ENCODE data around the gene SH3TC1. TPM values are rescaled to one million over a fixed set of nuclear protein-coding genes. Genes with fewer than 3 reads are reported as not detected.

SH3TC1 gene
- total RNA-seq, 1 donor from 2014 or later: 82.8 TPM

DNA sequence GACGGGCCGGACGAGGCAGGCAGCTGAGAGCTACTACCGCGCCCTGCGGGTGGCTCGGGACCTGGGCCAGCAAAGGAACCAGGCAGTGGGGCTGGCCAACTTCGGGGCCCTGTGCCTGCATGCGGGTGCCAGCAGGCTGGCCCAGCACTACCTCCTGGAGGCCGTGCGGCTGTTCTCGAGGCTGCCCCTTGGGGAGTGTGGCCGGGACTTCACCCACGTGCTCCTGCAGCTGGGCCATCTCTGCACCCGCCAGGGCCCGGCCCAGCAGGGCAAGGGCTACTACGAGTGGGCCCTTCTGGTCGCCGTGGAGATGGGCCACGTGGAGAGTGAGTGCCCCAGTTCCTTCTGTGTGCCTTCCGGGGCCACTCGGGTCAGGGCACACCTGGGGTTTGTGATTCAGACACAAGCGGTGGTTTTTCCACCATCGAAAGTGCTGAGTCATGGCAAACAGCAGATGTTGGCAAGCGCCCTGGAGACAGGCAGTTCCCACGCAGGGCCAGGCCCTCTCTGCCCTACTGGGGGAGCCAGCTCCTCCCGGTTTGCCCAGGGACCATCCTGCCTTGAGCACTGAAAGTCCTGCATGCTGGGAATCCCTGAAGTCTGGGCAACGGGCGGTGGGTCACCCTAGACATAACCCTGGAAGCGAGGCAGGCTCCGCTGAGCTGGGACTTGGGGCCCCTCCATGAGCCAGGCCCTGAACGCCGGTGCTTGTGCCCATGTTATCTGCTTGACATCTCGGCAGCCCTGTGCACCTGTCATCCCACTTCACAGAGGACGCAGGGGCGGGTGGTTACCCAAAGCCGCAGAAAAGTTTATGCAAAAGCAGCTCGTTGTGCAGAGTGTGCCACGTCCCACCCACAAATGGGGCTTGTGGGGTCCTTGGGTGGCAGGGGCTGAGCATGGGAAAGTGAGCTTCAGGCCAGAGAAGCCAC is 29.5 kb downstream of the SH3TC1 start:
- peak; percentile 95 to 98 for DNase-seq (ENCODE audit: low read depth in 2 of 2)

DNA sequence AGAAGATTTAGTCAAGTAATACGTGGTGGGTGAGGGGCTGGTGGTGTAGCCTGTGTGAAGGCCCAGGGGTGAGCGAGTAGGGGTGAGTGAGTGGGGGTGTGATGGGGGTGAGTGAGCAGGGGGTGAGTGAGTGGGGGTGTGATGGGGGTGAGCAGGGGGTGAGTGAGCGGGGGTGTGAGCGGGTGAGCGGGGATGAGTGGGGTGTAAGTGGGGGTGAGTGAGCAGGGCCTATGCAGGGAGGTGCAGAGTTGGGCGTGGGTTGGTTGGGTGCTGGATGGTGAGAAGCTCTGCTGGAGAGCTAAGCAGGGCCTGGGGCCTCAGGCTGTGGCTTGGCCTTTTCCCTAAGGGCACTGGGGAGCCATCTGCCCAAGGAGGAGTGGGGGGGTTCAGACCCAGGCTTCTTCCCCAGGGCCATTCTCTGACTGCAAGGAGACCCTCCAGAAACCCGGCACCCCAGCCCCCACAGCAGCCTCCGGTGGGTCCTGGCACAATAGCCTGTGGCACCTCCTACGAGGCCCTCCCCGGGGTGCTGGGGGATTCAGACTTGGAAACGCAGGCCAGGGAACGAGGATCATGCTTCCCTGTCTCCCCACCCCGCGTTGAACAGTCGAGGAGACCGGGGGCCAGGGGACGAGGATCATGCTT is 30.4 kb downstream of the SH3TC1 start:
- DNase-seq (ENCODE audit: low read depth in 2 of 2): no peak

DNA sequence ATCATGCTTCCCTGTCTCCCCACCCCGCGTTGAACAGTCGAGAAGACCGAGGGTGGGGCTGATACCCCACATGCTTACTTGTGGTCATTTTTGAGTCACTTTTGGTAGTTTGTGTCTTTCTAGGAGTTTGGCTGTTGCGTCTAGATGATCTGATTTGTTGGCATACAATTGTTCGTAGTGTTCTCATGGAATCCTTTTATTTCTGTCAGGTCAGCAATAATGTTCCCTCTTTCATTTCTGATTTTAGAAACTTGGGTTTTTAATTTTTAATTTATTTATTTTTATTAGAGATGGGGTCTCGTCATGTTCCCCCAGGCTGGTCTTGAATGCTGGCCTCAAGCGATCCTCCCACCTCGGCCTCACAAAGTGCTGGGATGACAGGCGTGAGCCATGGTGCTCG is 30.9 kb downstream of the SH3TC1 start:
- no peak for DNase-seq (ENCODE audit: low read depth in 2 of 2)

DNA sequence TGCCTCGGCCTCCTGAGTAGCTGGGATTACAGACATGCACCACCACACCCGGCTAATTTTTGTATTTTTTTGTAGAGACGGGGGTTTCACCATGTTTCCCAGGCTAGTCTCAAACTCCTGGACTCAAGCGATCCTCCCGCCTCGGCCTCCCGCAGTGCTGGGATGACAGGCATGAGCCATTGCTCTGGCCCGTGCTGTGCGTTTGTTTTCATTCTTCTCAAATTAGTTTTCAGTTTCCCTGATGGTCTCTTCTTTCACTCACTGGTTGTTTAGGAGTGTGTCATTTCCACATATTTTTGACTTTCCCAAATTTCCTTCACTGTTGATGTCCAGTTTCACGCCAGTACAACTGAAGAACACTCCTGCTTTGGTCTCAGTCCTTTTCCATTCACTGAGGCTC is 31.8 kb downstream of the SH3TC1 start:
- no peak for DNase-seq (ENCODE audit: low read depth in 2 of 2)

DNA sequence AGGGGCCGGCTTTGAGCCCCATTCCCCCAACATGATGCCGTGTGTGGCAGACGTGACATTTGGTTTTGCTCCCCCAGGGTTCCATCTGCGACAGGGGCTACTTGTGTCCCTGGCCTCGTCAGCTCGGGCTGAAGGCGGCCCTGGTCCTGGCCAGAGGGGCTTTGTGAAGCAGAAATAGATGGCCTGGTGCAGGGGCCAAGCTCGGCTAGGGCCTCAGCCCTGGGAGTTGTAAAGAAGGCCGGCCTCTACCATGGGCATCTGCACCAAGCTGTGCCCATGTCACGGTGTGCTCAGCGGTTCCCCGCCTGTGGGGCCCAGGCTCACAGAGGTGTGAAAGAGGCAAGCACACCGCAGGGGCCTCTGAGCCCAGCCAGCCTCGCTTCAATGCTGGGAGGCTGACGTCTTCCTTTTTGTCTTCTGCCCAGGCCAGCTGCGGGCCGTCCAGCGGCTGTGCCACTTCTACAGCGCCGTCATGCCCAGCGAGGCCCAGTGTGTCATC is 32.5 kb downstream of the SH3TC1 start:
- DNase-seq (ENCODE audit: low read depth in 2 of 2): no peak

DNA sequence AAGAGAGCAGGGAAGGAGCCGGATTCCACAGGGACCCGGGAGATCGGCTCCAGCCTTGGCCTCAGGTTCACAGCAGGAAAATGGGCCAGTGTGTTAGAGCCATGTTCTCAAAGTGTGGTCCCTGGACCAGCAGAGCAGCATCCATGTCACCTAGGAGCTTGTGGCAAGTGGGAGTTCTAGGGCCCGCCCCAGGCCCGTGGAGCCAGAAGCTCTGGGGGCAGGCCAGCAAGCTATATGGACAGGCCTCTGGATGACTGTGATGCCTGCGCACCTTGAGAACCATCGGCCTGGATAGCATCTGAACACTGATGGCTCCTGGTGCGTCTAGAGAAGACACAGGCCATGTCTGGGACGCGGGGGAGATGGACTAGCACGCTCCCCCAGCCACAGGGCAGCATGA is 33.7 kb downstream of the SH3TC1 start:
- DNase-seq (ENCODE audit: low read depth in 2 of 2): no peak

DNA sequence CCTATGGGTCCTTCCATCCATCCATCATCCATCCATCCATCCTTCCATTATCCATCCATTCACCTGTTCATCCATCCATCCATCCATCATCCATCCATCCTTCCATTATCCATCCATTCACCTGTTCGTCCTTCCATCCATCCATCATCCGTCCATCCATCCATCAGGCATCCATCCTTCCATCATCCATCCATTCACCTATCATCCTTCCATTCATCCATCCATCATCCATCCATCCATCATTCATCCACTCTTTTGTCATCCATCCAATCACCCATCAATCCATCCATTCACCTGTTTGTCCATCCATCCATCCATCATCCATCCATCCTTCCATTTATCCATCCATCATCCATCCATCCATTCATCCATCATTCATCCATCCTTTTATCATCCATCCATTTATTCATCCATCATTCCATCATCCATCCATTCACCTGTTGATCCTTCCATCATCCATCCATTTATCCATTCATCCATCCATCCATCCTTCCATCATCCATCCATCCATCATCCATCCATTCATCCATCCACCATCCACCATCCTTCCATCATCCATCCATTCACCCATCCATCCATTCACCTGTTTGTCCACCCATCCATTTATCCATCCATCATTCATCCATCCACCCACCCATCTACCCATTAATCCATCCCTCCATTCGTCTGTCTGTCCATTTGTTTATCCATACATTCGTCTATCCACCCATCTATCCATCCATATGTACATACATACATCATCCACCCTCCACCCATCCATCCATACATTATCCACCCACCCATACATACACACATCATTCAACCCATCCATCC is 34.8 kb downstream of the SH3TC1 start:
- DNase-seq (ENCODE audit: low read depth in 2 of 2): no peak

DNA sequence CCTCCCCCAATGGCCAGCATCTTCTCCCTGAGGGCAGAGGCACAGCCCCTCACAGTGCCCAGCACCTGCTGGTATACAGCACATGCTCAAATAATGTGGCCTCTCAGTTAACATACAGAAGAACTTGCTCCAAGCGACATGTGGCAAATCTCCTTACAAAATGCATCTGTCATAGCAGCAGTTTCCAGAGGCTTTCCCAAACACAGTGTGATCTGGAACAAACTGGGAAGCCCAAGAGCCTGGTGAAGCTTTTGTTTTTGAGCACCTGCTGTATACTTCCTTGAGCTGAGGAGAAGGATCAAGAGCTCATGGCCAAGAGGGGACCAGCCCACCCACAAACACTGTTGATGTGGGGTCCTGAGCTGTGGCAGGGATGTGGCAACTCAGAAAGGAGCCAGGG is 35.6 kb downstream of the SH3TC1 start:
- no peak for DNase-seq (ENCODE audit: low read depth in 2 of 2)

DNA sequence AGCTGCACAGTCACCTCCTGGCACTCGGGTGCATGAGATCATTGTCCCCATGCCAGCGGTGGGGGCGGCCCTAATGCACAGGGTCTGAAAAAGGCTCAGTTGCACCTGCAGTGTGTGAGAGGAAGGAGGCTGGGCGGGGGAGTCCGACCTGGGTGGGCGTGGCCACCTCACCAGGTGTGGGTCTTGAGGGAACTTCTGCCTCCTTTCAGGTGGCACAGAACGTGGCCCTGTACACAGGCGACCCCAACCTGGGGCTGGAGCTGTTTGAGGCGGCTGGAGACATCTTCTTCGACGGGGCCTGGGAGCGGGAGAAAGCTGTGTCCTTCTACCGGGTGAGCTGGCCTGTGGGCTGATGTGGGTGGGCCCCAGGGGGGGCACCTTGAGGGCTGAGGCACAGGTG is 36.1 kb downstream of the SH3TC1 start:
- no peak for DNase-seq (ENCODE audit: low read depth in 2 of 2)

DNA sequence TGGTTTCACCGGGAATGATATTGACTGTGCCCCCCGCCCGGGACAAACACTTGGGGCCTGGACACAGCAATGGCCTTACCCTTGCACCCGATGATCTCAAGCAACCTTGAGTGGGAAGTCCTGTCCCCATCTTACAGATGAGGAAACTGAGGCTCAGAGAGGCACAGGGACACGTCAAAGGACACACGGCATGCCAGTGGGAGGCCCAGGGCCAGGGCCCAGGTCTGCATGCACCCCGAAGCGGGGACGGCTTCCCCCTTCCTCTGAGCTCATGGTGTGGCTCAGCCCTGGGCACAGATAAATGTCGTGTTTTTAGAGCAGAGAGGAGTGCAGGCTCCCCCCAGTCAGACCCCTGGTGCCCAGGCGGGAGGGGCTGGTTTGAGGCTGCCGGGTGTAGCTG is 36.6 kb downstream of the SH3TC1 start:
- DNase-seq (ENCODE audit: low read depth in 2 of 2): no peak

DNA sequence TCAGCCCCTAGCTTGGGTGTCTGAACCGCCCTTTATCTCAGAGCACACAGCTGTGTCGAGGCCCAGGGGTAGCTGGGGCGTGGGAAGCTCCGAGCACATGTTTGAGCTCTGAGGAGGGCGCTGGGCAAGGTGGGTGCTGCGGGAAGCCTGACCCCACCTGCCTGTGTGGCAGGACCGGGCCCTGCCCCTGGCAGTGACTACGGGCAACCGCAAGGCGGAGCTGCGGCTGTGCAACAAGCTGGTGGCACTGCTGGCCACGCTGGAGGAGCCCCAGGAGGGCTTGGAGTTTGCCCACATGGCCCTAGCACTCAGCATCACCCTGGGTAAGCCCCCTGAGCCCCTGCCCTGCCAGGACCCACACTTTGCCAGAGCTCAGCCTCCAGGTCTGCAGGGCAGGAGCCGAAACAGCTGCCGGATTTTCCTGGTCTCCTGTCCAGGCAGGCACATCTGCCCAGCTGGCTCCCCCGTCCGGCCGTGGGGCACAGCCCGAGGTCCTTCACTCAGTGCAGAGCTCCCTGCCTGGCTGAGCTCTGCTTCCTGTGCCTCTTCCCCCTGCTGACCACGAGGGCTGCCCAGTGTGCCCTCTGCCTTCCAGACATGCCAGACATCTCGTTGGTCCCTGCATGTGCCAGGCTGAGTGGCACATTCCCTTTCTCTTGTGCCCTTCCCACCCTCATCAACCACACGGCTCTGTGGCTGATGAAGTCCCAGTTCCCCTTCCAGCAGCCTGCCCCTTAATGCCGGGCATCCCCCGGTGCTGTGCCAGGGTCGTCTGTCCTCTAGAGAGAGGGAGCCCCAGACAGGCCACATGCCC is 37.2 kb downstream of the SH3TC1 start:
- no peak for DNase-seq (ENCODE audit: low read depth in 2 of 2)

DNA sequence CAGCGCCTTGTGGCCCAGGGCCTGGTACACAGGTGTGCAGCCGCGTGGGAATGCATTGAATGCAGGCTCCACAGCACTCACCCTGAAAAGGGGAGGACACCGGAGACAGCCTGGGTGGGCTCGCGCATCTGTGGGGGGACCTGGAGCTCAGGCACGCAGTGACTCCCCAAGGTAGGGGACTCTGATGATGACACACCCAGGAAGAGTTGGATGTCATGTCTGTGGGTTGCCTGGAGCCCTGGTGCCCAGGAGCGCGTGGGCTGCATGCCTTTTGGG is 37.8 kb downstream of the SH3TC1 start:
- no peak for DNase-seq (ENCODE audit: low read depth in 2 of 2)

DNA sequence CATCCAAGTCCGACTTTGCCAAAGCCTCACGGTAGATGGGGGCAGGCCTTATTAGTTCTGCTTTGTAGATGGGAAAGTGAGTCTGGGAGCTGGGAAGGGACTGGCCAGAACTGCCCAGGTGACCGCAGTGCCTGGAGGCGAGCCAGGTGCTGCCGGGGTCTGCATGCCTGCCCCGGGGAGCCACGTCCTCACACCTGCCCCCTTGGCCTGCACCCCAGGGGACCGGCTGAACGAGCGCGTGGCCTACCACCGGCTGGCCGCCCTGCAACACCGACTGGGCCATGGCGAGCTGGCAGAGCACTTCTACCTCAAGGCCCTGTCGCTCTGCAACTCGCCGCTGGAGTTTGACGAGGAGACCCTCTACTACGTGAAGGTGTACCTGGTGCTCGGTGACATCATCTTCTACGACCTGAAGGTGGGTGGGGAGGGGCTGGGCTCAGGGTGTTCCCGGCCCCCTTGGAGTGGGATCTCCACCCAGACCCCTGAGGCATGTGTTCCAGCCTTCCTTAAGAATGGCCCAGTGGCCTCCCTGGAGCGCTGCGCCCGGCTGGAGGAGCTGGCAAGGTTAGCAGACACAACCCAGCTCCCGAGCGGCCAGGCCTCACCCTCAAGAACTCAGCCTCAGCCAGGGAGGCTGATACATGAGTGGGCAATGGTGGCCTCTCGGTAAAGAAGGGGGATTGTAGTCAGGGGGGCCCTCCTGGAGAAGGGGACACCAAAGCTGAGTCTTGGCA is 38.3 kb downstream of the SH3TC1 start:
- no peak for DNase-seq (ENCODE audit: low read depth in 2 of 2)

DNA sequence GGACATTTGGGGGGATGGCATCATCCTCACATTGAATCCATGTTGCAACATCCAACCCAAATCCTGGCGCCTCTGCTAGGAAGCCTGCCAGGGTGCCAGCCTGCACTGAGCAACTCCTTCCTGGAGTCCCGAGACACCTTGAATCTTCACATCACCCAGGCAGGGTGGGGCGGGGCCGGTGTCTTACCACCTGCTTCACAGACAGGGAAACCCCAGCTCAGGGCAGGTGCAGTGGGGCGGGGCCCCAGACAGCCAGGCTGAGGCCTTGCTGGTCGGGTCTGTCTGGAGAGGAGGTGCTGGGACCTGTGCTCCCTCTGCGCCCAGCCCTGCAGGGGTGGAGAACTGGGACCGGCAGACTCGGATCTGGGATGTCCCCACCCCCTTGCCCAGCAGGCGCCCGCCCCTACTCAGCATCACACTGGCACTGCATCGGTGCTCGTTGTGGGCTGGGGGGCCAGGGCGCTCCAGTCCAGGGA is 39.0 kb downstream of the SH3TC1 start:
- DNase-seq (ENCODE audit: low read depth in 2 of 2): no peak

DNA sequence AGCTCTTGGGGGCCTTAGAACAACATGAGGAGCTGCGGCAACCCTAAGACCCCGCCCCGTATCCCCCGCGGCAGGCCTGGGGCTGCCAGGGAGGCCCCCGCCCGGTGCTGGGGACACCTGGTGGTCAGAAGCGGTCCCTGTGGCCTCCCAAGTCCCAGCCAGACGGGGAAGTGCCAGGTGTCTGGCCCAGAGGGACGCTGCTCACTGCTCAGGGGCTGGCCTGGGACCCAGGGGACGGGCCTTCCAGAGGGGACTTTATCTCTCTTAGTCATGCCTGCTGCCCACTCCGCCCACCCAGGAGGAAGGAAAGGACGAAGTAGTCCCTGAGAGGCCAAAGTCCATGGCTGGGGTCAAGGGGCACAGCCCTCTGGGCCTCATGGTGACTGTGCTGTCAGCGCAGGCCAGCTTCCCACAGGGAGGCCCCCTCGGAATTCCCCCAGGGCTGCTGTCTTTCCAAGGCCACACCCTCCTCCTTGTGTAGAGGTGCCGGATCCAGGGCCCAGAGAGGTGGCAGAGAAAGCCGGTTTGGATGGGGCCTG is 39.5 kb downstream of the SH3TC1 start:
- no peak for DNase-seq (ENCODE audit: low read depth in 2 of 2)

DNA sequence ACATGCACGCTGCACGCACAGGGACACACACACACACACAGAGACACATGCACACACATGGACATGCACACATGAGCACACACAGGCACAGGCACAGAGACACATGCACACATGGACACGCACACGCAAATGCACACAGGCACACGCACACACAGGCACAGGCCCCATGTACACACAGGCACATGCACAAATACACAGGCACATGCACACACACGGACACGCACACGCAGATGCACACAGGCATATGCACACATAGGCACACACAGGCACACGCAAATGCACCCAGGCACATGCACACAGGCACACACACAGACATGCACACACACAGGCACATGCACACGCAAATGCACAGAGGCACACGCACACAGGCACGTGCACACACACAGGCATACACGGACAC is 40.1 kb downstream of the SH3TC1 start:
- DNase-seq (ENCODE audit: low read depth in 2 of 2): no peak

DNA sequence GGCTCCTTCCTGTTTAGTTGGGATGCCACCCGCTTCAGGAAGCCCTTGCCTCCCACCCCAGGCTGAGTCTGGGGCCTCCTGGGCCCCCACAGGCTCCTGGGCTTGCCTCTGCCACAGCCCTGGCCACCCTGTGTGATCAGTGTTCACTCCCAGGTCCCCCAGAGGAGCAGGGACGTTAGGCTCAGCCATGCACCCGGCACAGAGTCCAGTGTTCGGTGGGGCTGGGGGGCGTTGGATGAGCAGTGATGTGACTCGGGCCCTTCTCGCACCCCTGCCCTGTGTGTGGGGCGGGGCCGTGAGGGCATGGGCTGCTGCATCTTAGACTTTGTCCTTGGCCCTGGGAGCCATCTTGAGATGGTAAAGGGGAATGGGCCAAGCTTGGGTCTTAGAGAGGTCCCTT is 40.6 kb downstream of the SH3TC1 start:
- DNase-seq (ENCODE audit: low read depth in 2 of 2): no peak

DNA sequence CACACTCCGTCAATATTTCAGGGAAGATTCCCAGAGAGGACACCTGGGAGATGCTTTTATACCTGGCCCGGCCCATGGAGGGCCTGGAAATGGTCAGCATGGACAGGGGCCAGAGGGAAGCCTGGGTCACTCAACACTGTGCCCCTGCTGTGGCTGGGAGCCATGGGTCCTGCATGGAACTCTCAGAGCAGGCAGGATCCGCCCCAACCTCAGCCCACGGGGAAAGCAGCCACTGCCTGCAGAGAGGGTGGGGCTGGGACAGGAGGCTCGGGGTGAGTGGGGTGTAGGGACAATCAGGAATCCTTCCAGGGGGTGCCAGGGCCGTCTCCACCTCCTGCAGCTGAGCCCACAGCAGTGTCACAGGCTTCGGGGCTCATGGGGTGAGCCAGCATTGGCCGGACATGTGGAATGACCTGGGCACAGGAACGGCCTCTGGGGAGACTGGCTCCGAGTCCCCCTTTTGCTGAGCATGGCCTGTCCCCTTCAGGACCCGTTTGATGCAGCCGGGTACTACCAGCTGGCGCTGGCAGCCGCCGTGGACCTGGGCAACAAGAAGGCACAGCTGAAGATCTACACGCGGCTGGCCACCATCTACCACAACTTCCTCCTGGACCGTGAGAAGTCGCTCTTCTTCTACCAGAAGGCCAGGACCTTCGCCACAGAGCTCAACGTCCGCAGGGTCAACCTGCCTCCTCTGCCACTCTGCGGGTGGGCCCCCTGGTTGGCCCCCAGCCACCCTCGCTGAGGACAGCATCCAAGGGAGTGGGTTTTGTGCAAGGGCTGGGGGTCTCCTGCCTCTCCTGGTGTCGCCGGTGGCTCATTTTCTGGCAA is 41.3 kb downstream of the SH3TC1 start:
- no peak for DNase-seq (ENCODE audit: low read depth in 2 of 2)

DNA sequence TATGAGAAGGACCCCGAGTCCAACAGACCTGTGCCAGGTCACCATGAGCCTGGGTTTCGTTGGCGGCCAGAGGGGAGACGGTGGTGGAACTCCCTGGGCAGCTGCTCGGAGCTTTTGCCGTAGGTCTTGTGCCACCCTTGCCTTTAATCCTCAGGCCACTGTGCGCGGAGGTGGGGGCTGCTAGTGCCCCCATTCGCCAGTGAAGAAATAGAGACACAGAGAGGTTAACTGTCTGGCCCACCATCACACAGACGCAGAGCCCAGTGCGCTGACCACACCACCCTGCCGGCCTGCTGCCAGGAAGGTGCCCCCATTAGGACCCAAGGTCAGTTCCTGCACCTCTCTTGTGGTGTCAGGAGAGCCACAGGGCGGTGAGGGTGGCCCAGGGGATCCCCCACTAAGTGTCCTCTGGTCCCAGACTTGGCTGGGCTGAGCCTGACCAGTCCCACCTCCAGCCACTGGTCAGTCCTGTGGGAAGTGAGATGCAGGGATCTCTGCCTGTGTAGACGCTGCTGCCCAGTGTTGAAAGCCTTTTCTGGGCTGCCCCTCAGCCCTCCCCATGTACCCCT is 42.2 kb downstream of the SH3TC1 start:
- no peak for DNase-seq (ENCODE audit: low read depth in 2 of 2)

All from dermis microvascular lymphatic vessel endothelial cell (primary cell).